SIG-M5 (cell line): ENCODE measurements around the gene MIOS.

Experiments used
- DNase-seq: peaks from one replicate; lab custom pipeline; 2025; lab: John Stamatoyannopoulos, UW

MIOS gene

DNA sequence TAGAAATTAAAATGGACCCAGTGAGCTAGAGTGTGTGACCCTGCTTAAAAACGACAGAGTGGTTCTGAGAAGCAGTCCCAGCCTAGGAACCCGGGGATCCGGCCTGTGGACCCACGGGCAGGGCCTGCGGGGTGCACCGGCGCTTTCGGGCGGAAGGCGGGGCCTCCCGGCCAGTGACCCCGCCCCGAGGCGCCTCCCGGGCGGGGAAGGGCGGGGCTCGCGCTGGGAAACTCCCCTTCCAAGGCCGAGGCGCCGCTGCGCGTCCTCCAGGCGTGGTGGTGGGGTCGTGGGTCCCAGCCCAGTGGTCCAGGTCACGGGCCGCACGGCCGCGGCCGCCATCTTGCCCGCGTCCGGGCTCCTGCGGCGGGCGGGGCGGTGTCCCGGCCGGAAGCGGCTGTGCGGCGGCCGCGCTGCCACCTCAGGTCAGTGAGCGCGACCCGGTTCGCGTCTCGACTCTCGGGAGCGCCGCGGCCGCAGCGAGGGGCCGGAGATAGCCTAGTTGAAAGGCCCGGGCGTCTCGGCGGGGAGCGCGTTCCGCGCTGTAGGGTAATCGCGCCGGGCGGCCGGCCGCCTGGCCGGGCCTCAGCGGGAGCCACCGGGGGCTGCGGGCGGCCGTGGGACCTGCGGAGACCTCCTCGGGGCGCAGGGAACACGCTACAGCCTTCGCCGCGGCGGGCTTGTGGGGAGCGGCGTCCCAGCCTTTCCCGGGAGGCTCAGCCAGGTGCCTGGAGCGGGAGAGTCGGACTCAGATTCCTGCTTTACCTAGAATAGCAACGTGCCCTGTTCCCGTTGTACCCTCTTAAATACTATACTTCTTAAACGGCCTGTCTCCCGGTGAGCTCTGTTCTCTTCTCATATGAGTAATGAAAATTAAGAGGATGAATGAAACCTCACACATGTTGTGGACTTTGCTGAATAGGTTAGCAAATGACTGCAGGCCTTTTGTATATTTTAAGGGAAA, at the start of gene MIOS:
Gene MIOS, plus strand, starts transcription at position 234 of the 961 bp plus-strand sequence. CDS start 5,592 bp downstream, outside the sequence.
- DNase-seq: no peak

DNA sequence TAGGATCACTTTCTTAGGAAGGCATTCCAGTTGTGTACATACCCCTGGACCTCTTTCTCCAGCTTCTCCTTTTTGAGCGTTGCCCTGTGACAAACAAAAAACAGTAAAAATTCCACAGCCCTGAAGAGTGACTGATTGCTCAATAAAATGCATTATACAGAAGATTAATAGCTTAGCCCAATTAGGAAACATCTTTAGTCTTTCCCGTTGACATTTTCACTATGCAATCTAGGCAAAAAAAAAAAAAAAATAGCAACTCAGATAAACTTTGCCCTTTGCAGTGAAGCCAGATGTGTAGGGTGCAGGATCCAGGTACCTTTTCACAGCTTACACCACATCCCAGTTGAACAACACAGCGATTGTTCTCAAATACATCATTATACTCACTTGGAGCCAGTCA, 48.9 kb upstream of the MIOS start:
- DNase-seq: no peak

DNA sequence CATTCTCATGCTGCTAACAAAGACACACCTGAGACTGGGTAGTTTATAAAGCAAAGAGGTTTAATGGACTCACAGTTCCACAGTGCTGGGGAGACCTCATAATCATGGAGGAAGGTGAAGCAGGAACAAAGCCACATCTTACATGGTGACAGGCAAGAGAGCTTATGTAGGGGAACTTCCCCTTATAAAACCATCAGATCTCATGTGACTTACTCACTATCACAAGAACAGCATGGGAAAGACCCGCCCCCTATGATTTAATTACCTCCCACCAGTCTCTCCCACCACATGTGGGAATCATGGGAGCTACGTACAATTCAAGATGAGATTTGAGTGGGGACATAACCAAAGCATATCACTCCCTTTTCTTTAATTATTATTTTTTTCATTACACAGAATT, 47.6 kb upstream of the MIOS start:
- DNase-seq: no peak

DNA sequence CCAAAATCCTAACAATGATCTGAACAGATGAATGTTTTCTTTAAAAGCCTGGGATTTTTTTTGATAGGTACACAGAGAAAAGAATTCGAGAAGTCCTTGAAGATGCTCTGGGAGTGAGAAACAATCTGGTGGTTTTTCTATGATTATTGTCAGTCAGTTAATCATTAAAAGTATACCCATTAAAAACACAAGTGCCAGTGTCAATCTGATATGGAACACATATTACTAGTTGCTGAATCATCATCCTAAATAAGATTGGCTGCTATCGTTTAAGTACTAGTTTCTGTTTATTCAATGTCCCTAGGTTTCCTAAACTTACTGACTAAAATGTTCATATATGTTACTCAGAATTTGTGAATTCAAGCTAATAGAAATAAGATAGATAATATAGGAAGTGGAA, 47.2 kb upstream of the MIOS start:
- no peak for DNase-seq

DNA sequence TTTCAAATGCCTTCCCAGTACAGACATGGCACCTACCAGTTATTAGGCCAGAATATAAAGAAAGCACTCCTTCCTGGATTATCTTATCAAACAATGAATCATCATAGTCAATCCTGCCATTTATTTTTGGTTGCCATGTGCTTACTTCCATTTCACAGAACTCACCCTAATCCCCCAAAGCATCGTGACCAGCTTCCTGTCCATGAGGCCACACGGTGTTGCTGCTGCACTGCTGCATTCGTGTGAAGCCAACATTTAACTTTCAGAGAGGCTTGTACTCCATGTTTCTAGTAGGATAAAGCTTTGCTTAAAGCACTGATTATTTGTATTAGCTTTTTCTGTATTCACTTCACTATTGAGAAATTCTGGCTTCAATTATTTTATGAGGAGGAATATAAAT, 45.4 kb upstream of the MIOS start:
- no peak for DNase-seq

DNA sequence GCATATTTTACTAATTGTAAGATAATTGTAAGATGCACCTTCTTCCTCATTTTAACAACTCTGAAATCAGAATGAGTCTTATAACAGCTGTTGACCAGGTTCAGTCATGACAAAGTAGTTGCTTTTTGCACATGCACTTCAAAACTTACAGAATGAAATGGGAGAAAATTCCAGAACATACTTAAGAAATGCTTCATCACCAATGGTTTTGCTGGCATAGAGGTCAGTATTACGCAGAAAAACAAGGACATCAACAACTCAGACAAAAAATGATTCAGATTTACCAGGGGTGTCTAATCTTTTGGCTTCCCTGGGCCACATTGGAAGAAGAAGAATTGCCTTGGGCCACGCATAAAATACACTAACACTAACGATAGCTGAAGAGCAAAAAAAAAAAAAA, 44.3 kb upstream of the MIOS start:
- DNase-seq: no peak

DNA sequence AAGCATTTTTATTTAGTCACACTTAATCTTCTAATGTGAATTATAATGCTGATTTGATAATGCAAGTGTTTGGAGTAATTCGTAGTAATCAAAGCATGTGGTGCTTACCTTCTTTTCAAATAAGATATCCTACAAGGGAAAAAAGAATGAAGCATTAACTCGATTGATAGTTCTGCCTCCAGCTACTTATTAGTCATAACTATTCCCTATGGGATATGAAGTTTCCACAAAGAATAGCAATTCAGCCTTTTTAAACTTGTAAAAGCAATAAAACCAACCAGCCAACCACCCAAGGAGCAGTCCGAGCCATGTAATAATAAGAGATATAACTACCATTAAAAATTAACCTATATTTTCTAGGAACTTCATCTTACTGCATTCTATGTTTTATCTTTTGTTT, 42.6 kb upstream of the MIOS start:
- DNase-seq: no peak

DNA sequence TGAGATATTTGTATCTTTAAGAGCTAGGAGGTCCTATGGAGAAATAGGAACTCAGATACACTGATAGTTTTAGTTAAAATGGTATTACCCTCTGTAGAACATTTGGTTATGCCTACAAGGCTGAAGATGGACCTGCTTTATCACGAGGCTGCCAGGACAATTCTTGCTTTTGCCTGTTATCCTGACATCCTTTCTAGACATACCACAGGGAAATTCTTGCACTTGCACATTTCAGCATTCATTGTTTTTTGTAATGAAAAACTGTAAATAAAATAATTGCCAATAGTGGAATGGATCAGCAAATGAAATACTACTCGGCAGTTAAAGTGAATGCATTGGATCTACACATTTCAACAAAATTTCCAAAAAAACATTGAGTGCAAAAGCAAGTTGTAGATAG, 40.7 kb upstream of the MIOS start:
- DNase-seq: no peak

DNA sequence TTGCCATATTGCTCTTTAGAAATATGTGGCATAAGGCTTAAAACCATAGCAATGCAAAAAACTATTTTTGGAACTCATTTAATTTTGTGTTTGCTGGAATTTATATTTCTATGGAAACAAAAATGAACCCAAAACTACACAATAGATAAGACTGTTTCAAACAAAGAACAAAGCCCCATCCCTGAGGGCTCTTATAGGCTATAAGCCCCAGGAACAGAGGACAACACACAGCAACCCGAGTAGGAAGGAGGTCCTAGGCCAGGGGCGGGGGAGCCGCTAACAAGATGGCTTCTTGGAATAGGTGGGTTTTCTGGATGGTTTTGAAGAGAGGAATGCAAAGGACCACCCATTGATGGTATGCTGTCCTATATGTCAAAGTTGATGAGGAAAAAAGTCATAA, 39.6 kb upstream of the MIOS start:
- no peak for DNase-seq

DNA sequence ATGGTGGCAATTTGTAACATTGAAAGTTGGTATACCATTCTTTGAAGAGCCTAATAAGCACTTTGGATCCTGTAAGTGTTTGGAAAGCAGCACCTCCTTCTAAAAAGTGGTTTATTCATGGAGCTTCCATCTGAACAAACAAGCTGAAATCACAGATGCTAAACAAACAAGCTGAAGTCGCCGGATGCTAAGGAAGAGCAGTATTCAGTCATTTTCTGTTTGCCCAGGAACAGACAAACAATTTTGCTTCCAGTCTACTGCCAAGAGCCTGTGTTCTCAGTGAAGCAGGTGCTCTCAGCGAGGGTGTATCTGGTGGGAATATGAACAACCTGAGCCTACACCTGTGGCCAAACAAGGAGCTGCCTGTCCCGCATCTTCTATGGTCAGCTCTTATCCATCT, 37.4 kb upstream of the MIOS start:
- no peak for DNase-seq

DNA sequence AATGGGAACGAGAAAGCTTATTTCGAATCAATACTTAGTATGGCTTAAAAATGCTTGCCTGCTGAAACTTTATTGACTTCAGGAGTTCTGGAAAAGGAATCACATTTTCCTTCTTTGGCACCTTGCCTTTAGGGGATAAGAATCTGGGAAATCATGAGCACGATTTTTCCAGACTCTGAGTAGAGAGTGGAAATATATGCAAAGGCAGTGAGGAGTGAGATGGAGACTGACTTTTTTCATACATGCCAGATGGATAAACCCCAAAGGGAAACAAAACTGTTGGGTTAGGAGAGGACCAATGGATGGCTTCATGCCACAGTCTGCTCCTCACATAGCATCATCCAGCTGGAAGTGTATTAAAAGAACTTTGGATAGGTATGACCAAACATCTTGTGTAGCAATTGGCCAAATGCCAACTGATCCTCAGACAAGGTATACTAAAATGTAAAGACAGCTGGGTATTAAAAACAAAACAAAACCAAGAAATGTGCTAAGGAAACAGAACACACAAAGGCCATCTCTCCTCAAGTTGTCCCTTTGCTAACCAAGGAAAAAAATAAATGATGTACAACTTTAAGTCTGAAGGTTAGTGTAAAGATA, 32.8 kb upstream of the MIOS start:
- no peak for DNase-seq

DNA sequence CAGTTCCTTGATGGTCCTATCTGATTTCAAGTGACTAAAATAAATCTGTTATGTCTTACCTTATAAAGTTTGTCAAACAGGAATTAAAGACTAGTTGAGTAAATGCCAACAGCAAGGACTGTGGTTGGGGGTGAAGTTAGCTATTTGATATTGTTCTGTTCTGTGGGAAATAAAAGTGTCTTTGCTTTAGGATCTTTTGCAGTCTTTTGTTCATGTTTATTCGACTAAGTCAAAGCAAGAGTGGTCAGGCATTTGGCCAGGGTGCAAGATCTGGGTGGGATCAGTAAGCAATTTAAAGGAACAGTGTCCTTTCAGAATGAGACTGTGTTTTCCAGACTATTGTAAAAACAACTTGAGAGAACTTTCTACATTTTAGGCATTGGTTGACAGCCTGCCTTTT, 31.0 kb upstream of the MIOS start, which contains the start of gene COL28A1:
Gene COL28A1, minus strand, starts transcription at position 183 of the 400 bp plus-strand sequence. CDS start 2,998 bp downstream, outside the sequence.
- DNase-seq: no peak

DNA sequence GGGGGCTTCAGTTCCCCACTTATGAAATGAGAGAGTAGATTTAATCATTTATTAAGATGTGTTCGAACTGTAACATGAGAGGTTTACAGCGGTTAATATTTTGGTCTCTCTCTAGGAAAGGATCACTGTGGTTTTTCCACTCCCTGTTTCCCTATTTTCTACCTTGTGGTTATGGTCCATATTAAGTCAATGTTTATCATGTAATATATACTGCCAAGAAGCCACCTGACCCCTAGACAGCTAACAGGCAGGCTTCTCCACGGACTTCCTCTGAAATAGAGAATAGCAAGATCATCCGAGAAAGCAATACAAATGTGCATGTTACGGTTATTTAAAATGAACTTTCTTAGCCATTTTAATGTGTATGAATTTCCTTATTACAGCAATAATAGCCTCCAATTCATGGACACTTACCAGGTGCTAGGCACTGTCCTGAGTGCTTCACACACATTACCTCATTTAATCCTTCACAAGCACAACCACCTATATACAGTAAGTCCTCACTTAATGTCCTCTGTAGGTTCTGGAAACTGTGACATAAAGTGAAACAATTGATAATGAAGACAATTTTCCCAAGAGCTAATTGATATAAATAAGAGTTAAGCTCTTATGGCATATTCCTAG, 30.2 kb upstream of the MIOS start:
- DNase-seq: no peak

DNA sequence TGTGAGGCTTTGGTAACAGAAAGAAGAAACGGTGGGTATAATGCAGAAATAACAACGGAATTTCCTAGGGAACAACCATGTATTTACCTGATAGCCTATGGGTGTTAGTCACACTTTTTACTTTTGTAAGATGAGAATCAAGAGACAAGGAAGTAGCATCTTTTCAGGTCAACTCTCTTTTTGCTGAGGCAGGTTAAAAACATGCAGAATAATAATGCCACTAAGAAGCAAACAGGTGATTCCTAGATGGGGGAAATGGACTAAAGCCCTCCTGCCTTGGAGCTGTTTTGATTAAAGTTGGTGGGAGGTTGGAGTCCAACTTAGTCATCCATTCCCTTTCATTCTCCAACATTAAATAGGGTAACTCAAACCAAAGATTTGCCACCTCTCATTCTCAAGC, 29.0 kb upstream of the MIOS start:
- no peak for DNase-seq

DNA sequence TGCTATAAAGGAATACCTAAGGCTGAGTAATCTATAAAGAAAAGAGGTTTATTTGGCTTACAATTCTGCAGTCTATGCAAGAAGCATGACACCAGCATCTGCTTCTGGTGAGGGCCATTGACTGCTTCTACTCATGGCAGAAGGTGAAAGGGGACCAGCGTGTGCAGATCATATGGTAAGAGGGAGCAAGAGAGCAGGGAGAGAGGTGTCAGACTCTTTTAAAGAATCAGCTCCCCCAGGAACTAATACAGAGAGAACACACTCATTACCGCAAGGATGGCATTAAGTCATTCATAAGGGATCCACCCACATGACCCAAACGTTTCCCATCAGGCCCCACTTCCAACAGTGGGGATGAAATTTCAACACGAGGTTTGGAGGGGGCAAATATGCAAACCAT, 27.5 kb upstream of the MIOS start:
- no peak for DNase-seq

DNA sequence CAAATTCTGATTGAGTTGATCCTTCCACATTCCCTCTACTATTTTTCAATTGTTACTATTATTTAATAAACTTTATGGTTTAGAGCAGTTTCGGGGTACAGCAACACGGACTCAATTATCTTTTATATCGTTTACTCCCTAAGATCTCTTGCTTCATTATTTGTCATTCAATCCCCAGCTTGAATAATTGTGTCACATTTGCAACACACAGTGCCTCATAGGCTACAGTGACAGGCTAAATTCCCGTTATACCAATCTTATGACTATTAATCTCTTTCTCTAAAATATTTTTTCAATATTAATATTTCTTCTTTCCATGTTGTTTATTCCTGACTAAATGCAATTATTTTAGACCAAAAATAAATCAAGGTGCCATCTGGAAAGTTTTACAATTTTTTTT, 27.0 kb upstream of the MIOS start:
- DNase-seq: no peak

DNA sequence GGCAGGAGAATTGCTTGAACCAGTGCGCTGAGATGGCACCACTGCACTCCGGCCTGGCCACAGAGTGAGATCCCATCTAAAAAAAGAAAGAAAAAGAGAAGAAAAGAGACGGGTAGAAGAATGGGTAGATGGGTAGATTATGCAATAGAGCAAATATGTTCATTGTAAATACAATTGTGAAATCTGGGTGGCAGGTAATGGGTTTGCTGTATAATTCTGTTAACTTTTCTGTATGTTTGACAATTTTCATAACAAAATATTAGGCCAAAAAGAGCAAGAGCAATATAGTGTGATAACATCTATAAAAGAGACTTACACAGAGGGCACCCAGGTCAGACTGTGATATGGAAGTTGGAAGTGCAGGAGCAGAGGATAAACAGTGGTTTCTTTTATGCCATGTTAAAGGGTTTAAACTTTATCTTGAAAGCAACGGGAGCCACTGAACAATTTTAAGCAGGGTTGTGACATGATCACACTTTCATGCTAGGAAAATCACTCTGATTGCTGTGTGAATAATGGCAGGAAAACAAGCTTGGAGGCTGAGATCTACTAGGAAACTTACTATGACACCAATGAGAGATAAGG, 24.3 kb upstream of the MIOS start:
- no peak for DNase-seq

DNA sequence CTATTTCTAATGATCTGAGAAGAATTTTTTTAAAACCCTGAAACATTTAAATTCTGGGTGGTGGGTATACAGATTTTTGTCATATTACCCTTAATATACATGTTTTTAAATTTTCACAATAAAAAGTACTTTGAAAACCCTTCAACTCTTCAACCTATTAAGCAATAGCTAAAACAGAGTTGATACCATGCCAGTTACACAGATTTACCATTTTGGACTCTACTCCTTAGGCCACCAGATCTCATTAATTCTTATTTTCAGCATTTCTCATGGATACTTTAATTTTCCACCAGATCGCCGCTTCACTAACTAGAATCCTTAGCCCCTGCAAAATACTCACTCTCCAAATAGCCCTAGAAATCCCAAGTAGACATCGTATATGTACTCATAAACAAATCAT, 18.3 kb upstream of the MIOS start:
- no peak for DNase-seq

DNA sequence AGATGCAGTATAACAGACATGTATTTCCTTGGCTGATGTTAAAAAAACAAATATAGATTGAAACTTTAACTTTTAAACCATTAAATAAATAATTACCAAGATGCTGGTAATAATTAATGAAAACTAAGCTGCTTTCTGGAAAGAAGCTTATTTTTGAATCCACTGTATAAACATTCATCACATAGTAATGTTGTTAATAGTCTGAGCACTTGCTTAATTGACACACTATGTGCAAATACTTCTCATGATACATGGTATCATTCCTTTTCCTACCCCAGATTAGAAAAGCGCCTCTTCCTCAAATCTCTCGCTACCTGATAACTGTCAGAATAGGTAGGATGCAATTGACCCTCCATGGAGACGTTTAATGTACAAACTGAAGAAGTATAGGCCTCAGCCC, 16.0 kb upstream of the MIOS start:
- DNase-seq: no peak

DNA sequence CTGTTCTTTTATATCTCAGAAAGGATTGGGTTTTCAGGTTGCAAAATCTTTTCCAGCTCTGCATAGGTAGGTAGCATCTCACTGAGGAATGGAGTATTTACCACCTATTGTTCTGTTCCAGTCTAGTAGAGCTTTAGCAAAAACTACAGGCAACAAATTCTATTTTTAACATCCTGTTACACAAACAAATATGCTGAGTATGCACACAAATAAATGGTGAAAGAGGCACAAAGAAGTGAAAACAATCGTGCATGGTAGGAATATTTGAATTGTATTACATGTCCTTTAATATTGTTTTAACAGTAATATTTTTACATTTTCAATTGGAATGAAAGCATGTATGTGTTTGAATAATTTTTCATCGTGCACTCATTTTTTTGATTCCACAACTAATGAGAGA, 14.5 kb upstream of the MIOS start:
- no peak for DNase-seq

DNA sequence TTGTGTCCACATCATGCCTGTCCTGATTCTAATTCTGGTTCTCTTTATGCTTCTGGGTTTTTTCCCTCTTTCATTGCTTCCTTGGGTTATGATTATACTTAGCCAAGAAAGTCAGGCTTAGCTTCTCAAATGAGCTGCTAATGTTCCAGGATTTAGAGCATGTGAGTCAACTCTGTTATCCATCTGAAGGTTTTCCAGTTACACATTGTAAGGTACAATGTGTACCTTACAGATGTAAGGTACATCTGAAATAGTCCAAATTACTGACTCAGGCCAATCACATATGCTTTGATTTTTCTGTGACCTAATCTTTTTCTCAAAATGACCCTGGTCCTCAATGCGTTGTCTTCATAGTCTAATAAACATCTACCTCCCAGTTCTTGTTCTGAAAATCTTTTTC, 13.3 kb upstream of the MIOS start:
- DNase-seq: no peak

DNA sequence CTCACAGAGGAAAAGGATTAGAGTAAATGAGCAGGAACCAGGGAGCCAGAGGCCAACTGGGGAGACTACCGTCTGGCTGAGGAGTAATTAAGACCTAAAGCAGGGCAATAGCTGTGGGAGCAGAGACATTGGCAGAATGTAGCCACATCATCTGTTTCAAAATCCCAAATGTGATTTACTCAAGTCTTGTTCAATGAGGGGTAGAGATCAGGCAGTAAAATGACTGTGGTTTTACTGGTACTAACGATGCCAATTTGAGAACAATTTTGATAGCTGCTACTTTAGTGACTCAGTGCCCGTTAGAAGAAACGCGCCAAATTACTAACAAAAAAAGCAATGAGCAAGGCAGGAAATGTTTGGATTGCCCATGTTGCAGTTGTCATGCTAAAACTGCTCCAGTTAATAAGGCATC, 12.7 kb upstream of the MIOS start:
- DNase-seq: no peak
